PC-9 (cell line): ENCODE results near the gene PLEKHG4B. TPM values are rescaled to one million over a fixed set of nuclear protein-coding genes. Genes with fewer than 3 reads are reported as not detected.

Experiments
- BruUV-seq: library from RNA; stranded (reverse); fragments of 400-500 nt; replicated peaks from 2 replicates; lab custom pipeline; 2021; lab: Mats Ljungman, UMichigan
- CTCF ChIA-PET: fragments of 300-600 bp; sonication (Branson Sonifier 250); formaldehyde crosslinking; loops from one replicate; lab custom pipeline; 2022; ENCODE audit warnings: antibody characterized with exemption; lab: Charles Lee
- POLR2A ChIA-PET: fragments of 300-600 bp; sonication (Branson Sonifier 250); formaldehyde crosslinking; loops from one replicate; lab custom pipeline; 2022; ENCODE audit warnings: antibody characterized with exemption; ENCODE audit not compliant: unreplicated experiment; lab: Charles Lee
- DNase-seq, 2 experiments: peaks; one replicate each; pipeline versions ENCODE4 v3.0.0 to v3.0.0-alpha.2; 2015 to 2022; ENCODE audit warnings: mixed read lengths in 1 of 2
- H2AFZ ChIP-seq: fragments of 200-600 bp; sonication (generic); 2 replicates; pipeline ENCODE4 v1.8.1; 2017; ENCODE audit warnings: antibody characterized with exemption
- H3F3A ChIP-seq: fragments of 200-600 bp; sonication (generic); 2 replicates; pipeline ENCODE4 v1.8.1; 2017; ENCODE audit warnings: antibody characterized with exemption, mild to moderate bottlenecking, low read depth; ENCODE audit not compliant: insufficient read depth
- H3K27ac ChIP-seq: fragments of 200-600 bp; sonication (generic); 2 replicates; pipeline ENCODE4 v1.6.1; 2016; ENCODE audit warnings: mixed run types
- H3K27me3 ChIP-seq: fragments of 200-600 bp; sonication (generic); 2 replicates; pipeline ENCODE4 v1.6.1; 2016; ENCODE audit warnings: low read depth, mixed run types; ENCODE audit not compliant: insufficient read depth
- H3K36me3 ChIP-seq: fragments of 200-600 bp; sonication (generic); 2 replicates; pipeline ENCODE4 v1.6.1; 2016; ENCODE audit warnings: low read depth, mixed run types
- H3K4me1 ChIP-seq: fragments of 200-600 bp; sonication (generic); replicated peaks from 2 replicates; pipeline ENCODE4 v1.6.1; 2016; ENCODE audit warnings: mixed run types; ENCODE audit not compliant: insufficient read depth
- H3K4me2 ChIP-seq: fragments of 200-600 bp; sonication (generic); 2 replicates; pipeline ENCODE4 v1.6.1; 2017; ENCODE audit warnings: mixed run types
- H3K4me3 ChIP-seq: fragments of 200-600 bp; sonication (generic); 2 replicates; pipeline ENCODE4 v1.6.1; 2016; ENCODE audit warnings: mixed run types
- H3K79me2 ChIP-seq: fragments of 200-600 bp; sonication (generic); 2 replicates; pipeline ENCODE4 v1.6.1; 2017; ENCODE audit warnings: low read depth, mixed run types
- H3K9me2 ChIP-seq: fragments of 200-600 bp; sonication (generic); 2 replicates; pipeline ENCODE4 v1.8.1; 2017; ENCODE audit warnings: mild to moderate bottlenecking; ENCODE audit not compliant: insufficient read depth
- H3K9me3 ChIP-seq: fragments of 200-600 bp; sonication (generic); 2 replicates; pipeline ENCODE4 v1.8.1; 2016; ENCODE audit warnings: low read depth; ENCODE audit not compliant: insufficient read depth
- H4K20me1 ChIP-seq: fragments of 200-600 bp; sonication (generic); 2 replicates; pipeline ENCODE4 v1.8.1; 2017; ENCODE audit not compliant: insufficient read depth
- CTCF ChIP-seq: fragments of 200-600 bp; sonication (generic); conservative IDR thresholded peaks from 2 replicates; pipeline ENCODE4 v1.6.1; 2017; ENCODE audit warnings: mixed run types, antibody characterized with exemption, mild to moderate bottlenecking, moderate library complexity
- EZH2 ChIP-seq: fragments of 200-600 bp; sonication (generic); IDR thresholded peaks from 2 replicates; pipeline ENCODE4 v1.8.0; 2017; ENCODE audit warnings: antibody characterized with exemption, low read depth
- intact Hi-C: fragments of 100-400 bp; cut with micrococcal nuclease; formaldehyde crosslinking; loops from one replicate; pipeline ENCODE4 v1.10.0; 2022; ENCODE audit not compliant: unreplicated experiment
- total RNA-seq: library from RNA; stranded (reverse); gene quantifications from 2 replicates; pipeline ENCODE4 v1.2.3, GENCODE V29; 2021

Gene PLEKHG4B
- total RNA-seq, 1 experiment from 2014 or later: not detected

GRCh38 chr5:144941-145340 lies 53.0 kb downstream of the PLEKHG4B start:
- intact Hi-C loops: loop anchor here (1.0 kb wide), 1 partner anchor 49 kb away; no protein-coding TSS in a partner anchor
- Histone ChIP-seq H3K79me2 (no peaks in the 10 kb centered on the region), H3K27me3 (peaks cover 70% of the 10 kb centered on the region), H3K9me2 (no peaks in the 10 kb centered on the region), H3K27ac (no peak overlapping the region), H2AFZ (no peak overlapping the region), H3F3A (no peaks in the 10 kb centered on the region), H3K36me3 (no peaks in the 10 kb centered on the region), H3K4me2 (no peak overlapping the region), H3K4me1 (no peaks in the 10 kb centered on the region), H3K4me3 (no peak overlapping the region), H3K9me3 (peaks cover 9% of the 10 kb centered on the region), H4K20me1 (no peaks in the 10 kb centered on the region)
- BruUV-seq: no TSS peak
- no peak for TF ChIP-seq CTCF
- no peak for TF ChIP-seq EZH2
- ChIA-PET POLR2A (interaction anchor here (0.6 kb wide), 1 partner anchor 52 kb away, joined by 10 read pairs; no protein-coding TSS in a partner anchor), CTCF (no interaction called here)
- DNase-seq: no peak

- peaks cover 73% of the 10 kb centered on the region for H3K27me3 ChIP-seq
- ChIA-PET POLR2A (interaction anchor here (0.5 kb wide), 1 partner anchor 1387 kb away, joined by 3 read pairs; no protein-coding TSS in a partner anchor), CTCF (no interaction called here)
- no peak for DNase-seq
- H3K79me2 ChIP-seq: no peaks in the 10 kb centered on the region
- H3F3A ChIP-seq: no peaks in the 10 kb centered on the region
- no peak overlapping the region for H3K4me3 ChIP-seq
- BruUV-seq: no TSS peak
- no peaks in the 10 kb centered on the region for H3K36me3 ChIP-seq
- H4K20me1 ChIP-seq: no peaks in the 10 kb centered on the region
- TF ChIP-seq EZH2 (no peak), CTCF (no peak)
- no peaks in the 10 kb centered on the region for H3K9me2 ChIP-seq
- H3K4me2 ChIP-seq: no peak overlapping the region
- H3K4me1 ChIP-seq: no peaks in the 10 kb centered on the region
- no peak overlapping the region for H3K27ac ChIP-seq
- H2AFZ ChIP-seq: no peak overlapping the region
- intact Hi-C loops: no loop called here
- H3K9me3 ChIP-seq: peaks cover 9% of the 10 kb centered on the region
Observed at GRCh38 chr5:145585-146323, 53.8 kb downstream of the PLEKHG4B start.

- Histone ChIP-seq H3K9me2 (no peaks in the 10 kb centered on the region), H3K79me2 (no peaks in the 10 kb centered on the region), H4K20me1 (no peaks in the 10 kb centered on the region), H3K27ac (no peak overlapping the region), H3K4me1 (no peaks in the 10 kb centered on the region), H3K4me2 (no peak overlapping the region), H3K36me3 (no peaks in the 10 kb centered on the region), H3F3A (no peaks in the 10 kb centered on the region), H3K27me3 (peaks cover 81% of the 10 kb centered on the region), H2AFZ (no peak overlapping the region), H3K9me3 (peaks cover 9% of the 10 kb centered on the region), H3K4me3 (no peak overlapping the region)
- intact Hi-C loops: no loop called here
- no peak for DNase-seq
- CTCF ChIA-PET: no interaction called here
- BruUV-seq: no TSS peak
- POLR2A ChIA-PET: no interaction called here
- TF ChIP-seq CTCF: no peak
- no peak for TF ChIP-seq EZH2
Observed at GRCh38 chr5:147751-148150, 55.8 kb downstream of the PLEKHG4B start.
